Stimulated activated naive CD8-positive, alpha-beta T cell treated with anti-CD3 and anti-CD28 coated beads, Interleukin-15, Interleukin-2, amounts not matched to agents 100 U/mL and 50 U/mL, for 24 hours (primary cell): ENCODE results near the gene MYT1.

Experiments
- ATAC-seq: fragments of 150-1000 bp; cut with Tn5 transposase; one replicate; pipeline ENCODE4 v1.10.0; 2021
- DNase-seq: peaks from one replicate; pipeline ENCODE4 v3.0.0; 2021

The MYT1 gene

GRCh38 chr20:64219202-64219601, 55.0 kb downstream of the MYT1 start:
- ATAC-seq, result no peak

DNA sequence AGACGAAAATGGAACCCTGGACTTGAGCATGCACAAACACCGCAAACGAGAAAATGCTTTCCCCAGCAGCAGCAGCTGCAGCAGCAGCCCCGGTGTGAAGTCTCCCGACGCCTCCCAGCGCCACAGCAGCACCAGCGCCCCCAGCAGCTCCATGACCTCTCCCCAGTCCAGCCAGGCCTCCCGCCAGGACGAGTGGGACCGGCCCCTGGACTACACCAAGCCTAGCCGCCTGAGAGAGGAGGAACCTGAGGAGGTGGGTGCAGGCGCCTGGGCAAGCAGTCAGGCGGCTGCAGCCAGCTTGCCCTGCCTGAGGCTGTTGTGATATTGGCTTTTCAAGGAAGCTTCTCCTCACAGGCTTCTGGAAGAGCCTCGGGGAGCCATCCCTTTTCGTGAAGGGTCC, 55.5 kb downstream of the MYT1 start:
- ATAC-seq (no peak), DNase-seq (no peak)

More at GRCh38 chr20:64219202-64219601, 55.0 kb downstream of the MYT1 start:
- DNase-seq, result no peak

- no peak for DNase-seq
- ATAC-seq, result no peak
These were observed 56.2 kb downstream of the MYT1 start for GRCh38 chr20:64220420-64220819.

DNA sequence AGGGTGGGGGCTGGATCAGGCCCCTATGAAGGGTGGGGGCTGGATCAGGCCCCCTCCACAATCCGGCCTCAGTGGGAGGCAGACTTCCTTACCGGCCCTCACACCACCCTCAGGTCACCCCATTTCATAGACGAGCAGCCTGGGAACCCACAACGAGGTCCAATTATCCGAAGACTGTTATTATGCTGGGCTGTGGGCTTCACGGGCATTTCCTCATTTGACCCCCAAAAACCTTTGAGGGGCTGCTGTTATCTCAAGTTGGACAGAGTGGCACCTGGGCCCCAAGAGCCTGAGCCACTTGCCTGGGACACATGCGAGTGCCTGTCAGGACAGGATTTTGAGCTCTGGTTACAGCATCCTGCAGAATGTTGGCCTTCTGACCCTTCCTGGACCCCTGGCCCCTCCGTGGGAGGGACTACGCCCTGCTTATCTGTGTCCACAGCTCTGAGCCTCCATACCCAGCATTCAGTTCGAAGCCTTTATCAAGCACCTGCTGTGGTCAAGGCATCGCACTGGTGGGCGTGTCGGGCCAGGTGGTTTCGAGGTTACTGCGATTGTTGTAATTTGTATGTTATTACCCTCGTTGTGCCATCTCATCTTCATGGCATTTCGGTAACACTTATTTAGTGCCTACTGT, 56.8 kb downstream of the MYT1 start:
- ATAC-seq (no peak), DNase-seq (no peak)

DNA sequence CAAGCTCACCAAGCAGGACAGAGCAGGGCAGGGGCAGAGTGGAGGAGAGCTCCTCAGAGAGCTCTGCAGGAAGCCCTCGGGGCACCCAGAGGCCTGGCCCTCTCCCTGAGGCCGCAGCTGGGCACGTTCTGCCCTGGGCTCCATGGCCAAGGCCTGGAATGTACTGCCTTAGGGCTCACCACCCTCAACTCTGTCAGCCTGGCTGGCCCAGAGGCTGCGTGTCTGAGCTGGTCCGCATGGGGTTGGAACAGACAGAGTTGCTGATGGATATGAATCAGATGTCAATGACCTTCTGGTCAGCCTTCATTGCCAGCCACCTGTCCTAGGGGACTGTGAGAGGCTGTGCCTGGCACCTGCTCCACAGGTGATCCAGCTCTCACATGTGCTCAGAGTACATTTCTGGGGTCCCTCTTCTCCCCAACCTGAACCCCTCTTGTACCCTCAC, 58.1 kb downstream of the MYT1 start:
- DNase-seq (no peak), ATAC-seq (no peak)

GRCh38 chr20:64222851-64223525, 58.7 kb downstream of the MYT1 start:
- no peak for DNase-seq
- no peak for ATAC-seq

DNA sequence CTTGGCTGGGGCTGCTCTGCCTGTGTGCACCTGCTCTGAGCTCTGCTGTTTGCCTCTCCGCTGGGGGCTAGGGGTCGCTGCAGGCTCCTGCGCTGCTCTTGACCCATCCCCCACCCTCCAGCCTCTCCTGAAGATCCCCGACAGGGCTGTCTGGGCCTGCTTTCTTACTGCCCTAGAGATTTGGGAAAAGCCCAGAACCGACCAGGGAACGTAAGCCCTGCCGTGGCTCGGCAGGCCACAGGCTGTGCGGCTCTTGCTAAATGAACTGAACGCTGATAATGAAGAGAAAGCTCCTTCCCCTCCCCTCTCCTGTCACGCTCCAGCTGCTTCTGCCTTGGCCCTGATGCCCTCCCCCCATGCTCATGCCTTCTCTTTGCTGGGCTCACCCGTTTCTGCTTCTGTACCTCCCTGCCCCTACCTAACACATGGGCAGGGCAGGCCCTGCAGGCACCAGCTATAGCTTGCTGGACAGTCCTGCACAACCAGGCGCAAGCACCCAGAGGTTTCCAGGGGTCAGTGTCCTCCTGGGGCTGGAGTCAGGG, 59.3 kb downstream of the MYT1 start:
- no peak for ATAC-seq
- no peak for DNase-seq

GRCh38 chr20:64224351-64225170, 60.3 kb downstream of the MYT1 start:
- DNase-seq, result no peak
- no peak for ATAC-seq

DNA sequence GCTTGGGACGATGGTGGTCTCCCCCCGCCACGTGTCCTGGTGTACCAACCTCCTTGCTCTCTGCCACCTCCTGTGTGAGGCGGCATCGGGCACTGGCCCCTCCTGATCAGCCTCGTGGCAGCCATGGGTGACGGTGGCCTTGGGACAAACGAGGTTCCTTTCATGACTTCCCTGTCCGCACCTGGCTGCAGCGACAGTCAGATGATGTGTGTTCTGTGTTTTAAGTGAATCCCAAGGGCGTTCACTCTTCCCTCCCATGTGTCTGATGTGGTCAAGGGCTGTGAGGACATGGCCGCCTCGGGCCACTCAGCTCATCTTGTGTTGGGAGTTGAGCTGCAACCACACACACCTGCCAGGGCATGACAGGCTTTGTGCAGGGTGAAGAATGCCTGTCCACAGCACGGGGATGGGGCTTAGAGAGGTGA, 60.9 kb downstream of the MYT1 start:
- ATAC-seq, result no peak

DNA sequence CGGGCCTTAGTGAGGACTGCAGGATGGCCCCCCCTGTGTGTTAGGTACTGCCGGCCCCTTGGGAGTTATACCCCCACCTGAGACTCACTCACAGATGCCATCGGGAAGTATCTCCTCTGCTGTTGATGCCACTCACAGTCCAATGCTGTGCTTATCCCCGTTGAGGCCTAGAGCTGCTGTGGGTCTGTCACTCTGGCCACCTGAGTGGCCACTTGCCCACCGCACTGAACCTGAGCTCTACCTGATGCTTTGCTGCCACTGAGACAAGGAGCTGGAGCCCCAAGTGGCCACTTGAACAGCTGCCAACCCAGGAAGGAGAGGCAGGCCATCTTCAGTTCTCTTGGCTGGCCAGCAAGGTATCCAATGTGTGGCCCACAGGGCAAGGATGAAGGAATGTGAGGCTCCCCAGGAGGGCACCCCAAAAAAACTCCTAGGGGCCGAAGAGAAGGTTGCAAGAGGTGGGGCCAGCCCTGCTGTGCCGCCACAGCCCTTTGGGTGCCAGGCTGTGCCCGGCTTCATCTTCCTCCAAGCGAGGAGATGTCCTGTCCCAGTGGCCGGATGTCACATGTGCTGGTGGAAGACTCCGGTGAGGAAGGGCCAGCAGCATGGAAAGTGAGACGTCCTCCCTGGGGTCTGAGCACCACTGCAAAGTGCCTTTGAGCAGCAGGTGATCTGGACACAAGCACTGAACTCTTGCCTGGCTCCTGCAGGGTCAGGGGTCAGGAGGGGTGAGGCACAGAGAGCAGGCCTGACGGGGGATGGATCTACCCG, 61.8 kb downstream of the MYT1 start:
- ATAC-seq (no peak), DNase-seq (no peak)

More for the DNA sequence above, 60.9 kb downstream of the MYT1 start:
- no peak for DNase-seq

DNA sequence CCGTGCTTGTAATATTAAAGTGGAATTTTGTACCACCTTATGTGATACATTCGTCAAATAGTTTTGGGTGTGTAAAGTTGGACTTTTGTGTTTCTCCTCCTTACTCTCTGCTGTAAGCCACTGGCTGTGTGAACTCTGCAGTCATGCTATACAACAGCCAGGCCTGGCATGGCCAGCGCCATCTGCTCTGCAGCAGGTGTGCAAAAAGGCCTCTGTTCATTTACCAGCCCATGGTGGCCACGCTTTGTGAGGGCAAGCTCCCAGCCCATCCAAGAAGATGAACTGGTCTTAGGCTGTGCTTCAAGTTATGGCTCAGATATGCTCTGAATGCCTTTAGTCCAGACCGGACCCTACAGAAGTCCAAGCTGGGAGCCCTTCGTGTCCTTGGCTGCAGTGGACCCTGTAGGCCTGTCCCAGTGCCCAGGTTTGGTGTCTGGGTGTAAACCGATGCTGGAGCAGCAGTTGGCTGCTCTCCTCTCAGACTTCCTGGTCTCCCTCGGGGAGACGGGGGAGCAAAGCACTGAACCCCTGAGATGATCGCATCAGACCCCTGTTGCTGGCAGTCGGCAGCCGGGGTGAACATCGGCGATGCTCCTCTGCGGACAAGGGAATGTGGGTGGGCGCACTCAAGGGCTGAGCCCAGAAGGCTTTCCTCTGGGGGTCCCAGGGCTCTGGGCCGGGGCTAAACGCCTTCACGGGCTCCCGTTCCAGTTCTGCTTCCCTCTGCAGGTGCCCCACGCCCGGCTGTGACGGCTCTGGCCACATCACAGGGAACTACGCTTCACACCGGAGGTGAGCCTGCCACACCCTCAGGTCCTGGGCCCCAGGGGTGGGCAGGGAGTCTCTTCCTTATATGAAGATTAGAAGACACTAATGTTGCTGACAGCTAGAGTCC, 62.7 kb downstream of the MYT1 start:
- ATAC-seq, result no peak
- DNase-seq, result no peak

GRCh38 chr20:64228086-64228653, 63.9 kb downstream of the MYT1 start:
- ATAC-seq (no peak), DNase-seq (no peak)

- DNase-seq (no peak), ATAC-seq (no peak)
These were observed 64.7 kb downstream of the MYT1 start for GRCh38 chr20:64228751-64229506.

- no peak for DNase-seq
- no peak for ATAC-seq
These were observed 65.3 kb downstream of the MYT1 start for GRCh38 chr20:64229507-64230061.

- DNase-seq (no peak), ATAC-seq (no peak)
These were observed 66.4 kb downstream of the MYT1 start for GRCh38 chr20:64230461-64231145.

DNA sequence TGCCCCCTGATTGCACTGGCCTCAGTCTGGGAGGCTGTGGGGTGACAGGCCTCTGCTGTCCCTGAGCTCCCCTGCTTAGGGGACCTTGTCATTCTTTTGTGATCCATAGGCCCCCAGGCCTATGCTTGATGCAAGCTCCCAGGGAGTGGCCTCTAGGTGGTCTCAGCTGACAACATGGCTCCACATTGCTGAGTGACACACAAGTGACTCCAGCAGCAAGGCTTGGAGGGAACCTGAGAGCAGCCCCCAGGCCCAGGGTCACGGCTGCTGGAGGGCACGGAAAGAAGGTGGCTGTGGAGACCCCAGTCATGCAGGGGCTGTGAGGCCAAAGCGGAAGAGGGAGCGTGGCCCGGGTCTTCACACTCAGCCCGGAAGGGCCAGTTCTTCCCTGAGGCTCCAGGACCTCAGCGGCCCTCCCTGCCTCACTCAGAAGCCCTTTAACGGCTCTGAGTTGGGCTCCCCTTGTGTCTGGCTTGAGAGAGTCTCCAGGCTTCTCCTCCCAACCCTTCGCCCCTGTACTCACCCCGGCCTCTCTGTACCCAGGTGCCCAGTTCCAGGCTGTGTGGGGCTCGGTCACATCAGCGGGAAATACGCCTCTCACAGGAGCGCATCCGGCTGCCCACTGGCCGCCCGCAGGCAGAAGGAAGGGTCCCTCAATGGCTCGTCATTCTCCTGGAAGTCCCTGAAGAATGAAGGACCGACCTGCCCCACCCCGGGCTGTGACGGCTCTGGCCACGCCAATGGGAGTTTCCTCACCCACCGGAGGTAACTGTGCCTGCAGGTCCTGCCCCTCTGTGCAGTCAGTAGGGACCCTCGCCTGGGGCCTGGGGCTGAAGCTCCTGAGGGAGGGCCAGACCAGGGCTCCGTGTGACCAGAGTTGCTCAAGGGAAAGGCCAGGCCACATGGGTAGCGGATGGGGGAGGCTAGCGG, 67.6 kb downstream of the MYT1 start:
- no peak for DNase-seq
- no peak for ATAC-seq

DNA sequence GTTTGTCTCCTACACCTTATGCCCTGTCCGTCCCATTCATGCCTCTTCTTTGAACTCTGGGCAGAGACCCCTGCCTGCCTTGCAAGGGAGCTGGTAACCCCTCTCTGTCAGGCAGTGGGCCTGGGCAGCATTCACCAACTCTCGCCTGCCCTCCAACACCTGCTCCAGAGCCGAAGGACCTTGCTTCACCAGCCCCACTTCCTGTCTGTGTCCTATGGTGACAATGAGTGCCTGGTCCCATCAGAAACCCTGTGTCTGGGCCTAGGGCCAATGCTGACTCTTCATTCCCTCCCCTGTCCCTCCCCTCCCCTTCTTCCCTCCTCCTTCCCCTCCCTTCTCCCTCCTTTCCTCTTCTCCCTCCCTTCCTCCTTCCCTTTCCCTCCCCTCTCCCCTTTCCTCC, 68.5 kb downstream of the MYT1 start:
- DNase-seq (no peak), ATAC-seq (no peak)

- no peak for ATAC-seq
- no peak for DNase-seq
These were observed 69.5 kb downstream of the MYT1 start for GRCh38 chr20:64233725-64234124.
